Stomach (tissue), 9 donors: Measurements from ENCODE around the gene DCLK1. TPM values are rescaled to one million over a fixed set of nuclear protein-coding genes. Genes with fewer than 3 reads are reported as not detected.

Source experiments
- DNase-seq, 2 donors: peaks; one replicate each; pipeline versions ENCODE4 v3.0.0 to v3.0.0-alpha.2; 2013 to 2019
- H3K27ac ChIP-seq, 5 donors: fragments of 200-600 bp in 4 of 5; sonication (generic) in 4 of 5; one replicate each; pipeline ENCODE4 v1.5.1; 2013 to 2019; ENCODE audit warnings: mild to moderate bottlenecking in 1 of 5, moderate library complexity in 1 of 5
- H3K27me3 ChIP-seq, 3 donors: fragments of 200-600 bp; sonication (generic); one replicate each; pipeline ENCODE4 v1.5.1; 2017 to 2019; ENCODE audit warnings: mixed run types in 1 of 3
- H3K36me3 ChIP-seq, 4 donors: fragments of 200-600 bp; sonication (generic); 1 replicate in 3 of 4; 2 replicates in 1 of 4; pipeline ENCODE4 v1.5.1; 2016 to 2019
- H3K4me1 ChIP-seq, 4 donors: fragments of 200-600 bp; sonication (generic); one replicate each; pipeline ENCODE4 v1.5.1; 2016 to 2019
- H3K4me3 ChIP-seq, 4 donors: fragments of 200-600 bp; sonication (generic) in 3 of 4; one replicate each; pipeline ENCODE4 v1.5.1; 2016 to 2019; ENCODE audit warnings: mild to moderate bottlenecking in 1 of 4
- H3K9me3 ChIP-seq, 4 donors: fragments of 200-600 bp; sonication (generic); one replicate each; pipeline ENCODE4 v1.5.1; 2016 to 2019
- EP300 ChIP-seq: sonication (generic); formaldehyde crosslinking; IDR thresholded peaks from one replicate; pipeline ENCODE4 v1.6.1; 2017; ENCODE audit warnings: antibody characterized with exemption
- POLR2A ChIP-seq, 4 donors: fragments of 450-650 bp; IDR thresholded peaks; one replicate each; pipeline ENCODE4 v1.6.1; 2016; ENCODE audit warnings: antibody characterized with exemption in 4 of 4, control low read depth in 2 of 4, mild to moderate bottlenecking in 1 of 4, moderate library complexity in 1 of 4
- POLR2AphosphoS5 ChIP-seq, 3 donors: sonication (generic); formaldehyde crosslinking; IDR thresholded peaks; one replicate each; pipeline ENCODE4 v1.6.1; 2016; ENCODE audit warnings: antibody characterized with exemption in 3 of 3
- WGBS, 5 donors: extraction: QIAGEN DNeasy Blood & Tissue Kit in 3 of 5; methylation state at CpG; one replicate each; pipeline versions ENCODE4 v1.1.5 to v1.1.7; 2013 to 2018; 5-methylcytosine and 5-hydroxymethylcytosine counted together
- intact Hi-C: fragments of 100-400 bp; cut with DNase I; formaldehyde crosslinking; loops from one replicate; pipeline ENCODE4 v1.15.1; 2023; ENCODE audit warnings: low total_unique reads
- polyA plus RNA-seq, 3 donors: library from polyadenylated mRNA; stranded (reverse); fragments of 200-250 nt; gene quantifications; one replicate each; pipeline ENCODE4 v1.2.3, GENCODE V29; 2013
- total RNA-seq, 5 donors: library from RNA; depleted of rRNA; stranded (reverse); fragments of >200 nt; gene quantifications; one replicate each; pipeline versions ENCODE4 v1.1.0 to v1.2.3, GENCODE V29; 2014 to 2016
- TF ChIP-seq, protein P1 (sequence below), 7 experiments: fragments of 450-650 bp in 4 of 7; fragments of 200-600 bp in 3 of 7; sonication (generic) in 3 of 7; IDR thresholded peaks; one replicate each; pipeline ENCODE4 v1.5.1; 2016 to 2019; ENCODE audit warnings: antibody characterized with exemption in 7 of 7, control low read depth in 2 of 7, mild to moderate bottlenecking in 1 of 7
- donor health status: healthy with polysubstance abuse.
- donor health status: Bipolar disorder and iron deficiency.
- donor health status: healthy.

DCLK1 gene
- total and polyA plus RNA-seq, 8 donors = 0.68 to 36.7 (median 4.1) TPM

- no peaks in the 10 kb centered on the region for H3K9me3 ChIP-seq
- no peaks in the 10 kb centered on the region for H3K4me1 ChIP-seq
- H3K27ac ChIP-seq = no peak overlapping the region
- intact Hi-C loops = no loop called here
- no peak for DNase-seq
- H3K4me3 ChIP-seq = no peak overlapping the region
- H3K27me3 ChIP-seq = no peaks in the 10 kb centered on the region
- 57 to 71% (median 65%) methylated on average over 1 of the region's 1 CpG for WGBS, 5 donors
- H3K36me3 ChIP-seq = no peaks in the 10 kb centered on the region
- TF ChIP-seq POLR2A (IDR thresholded peaks at IDR 0.05) (no peak), POLR2AphosphoS5 (IDR thresholded peaks at IDR 0.05) (no peak), EP300 (no peak)
- TF ChIP-seq, protein P1, sequence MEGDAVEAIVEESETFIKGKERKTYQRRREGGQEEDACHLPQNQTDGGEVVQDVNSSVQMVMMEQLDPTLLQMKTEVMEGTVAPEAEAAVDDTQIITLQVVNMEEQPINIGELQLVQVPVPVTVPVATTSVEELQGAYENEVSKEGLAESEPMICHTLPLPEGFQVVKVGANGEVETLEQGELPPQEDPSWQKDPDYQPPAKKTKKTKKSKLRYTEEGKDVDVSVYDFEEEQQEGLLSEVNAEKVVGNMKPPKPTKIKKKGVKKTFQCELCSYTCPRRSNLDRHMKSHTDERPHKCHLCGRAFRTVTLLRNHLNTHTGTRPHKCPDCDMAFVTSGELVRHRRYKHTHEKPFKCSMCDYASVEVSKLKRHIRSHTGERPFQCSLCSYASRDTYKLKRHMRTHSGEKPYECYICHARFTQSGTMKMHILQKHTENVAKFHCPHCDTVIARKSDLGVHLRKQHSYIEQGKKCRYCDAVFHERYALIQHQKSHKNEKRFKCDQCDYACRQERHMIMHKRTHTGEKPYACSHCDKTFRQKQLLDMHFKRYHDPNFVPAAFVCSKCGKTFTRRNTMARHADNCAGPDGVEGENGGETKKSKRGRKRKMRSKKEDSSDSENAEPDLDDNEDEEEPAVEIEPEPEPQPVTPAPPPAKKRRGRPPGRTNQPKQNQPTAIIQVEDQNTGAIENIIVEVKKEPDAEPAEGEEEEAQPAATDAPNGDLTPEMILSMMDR (IDR thresholded peaks at IDR 0.05) = no peak
These were observed 216.5 kb downstream of the DCLK1 start for GRCh38 chr13:35914662-35915061.

DNA sequence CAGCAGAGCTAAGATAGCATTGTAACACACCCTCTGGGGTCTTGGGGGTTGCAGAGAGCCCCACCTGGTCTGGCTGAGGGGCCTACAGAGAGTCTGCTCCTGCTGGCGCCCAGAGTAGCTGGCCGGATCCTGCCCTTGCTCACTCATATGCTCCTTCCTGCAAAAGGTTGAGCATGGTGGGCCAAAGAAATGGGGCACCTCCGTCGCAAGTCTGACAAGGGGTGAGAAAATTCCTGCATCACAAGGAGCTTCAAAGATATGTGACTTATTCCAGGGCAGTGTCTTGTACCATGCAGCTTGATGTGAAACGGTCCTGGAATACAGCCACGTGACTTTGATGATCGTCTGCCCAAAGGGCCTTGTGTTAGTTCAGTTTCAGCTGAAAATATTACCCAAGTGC is 218.3 kb downstream of the DCLK1 start:
- no peak for DNase-seq
- WGBS, 5 donors = 82 to 93% (median 86%) methylated on average over 2 to 7 of the region's 7 CpGs
- no peak overlapping the region for H3K4me3 ChIP-seq
- intact Hi-C loops = no loop called here
- no peaks in the 10 kb centered on the region for H3K36me3 ChIP-seq
- TF ChIP-seq POLR2A (IDR thresholded peaks at IDR 0.05) (no peak), POLR2AphosphoS5 (IDR thresholded peaks at IDR 0.05) (no peak)
- TF ChIP-seq, protein P1 (IDR thresholded peaks at IDR 0.05) = no peak
- H3K27me3 ChIP-seq = no peaks in the 10 kb centered on the region
- H3K4me1 ChIP-seq = no peaks in the 10 kb centered on the region
- no peak overlapping the region for H3K27ac ChIP-seq
- H3K9me3 ChIP-seq = no peaks in the 10 kb centered on the region

DNA sequence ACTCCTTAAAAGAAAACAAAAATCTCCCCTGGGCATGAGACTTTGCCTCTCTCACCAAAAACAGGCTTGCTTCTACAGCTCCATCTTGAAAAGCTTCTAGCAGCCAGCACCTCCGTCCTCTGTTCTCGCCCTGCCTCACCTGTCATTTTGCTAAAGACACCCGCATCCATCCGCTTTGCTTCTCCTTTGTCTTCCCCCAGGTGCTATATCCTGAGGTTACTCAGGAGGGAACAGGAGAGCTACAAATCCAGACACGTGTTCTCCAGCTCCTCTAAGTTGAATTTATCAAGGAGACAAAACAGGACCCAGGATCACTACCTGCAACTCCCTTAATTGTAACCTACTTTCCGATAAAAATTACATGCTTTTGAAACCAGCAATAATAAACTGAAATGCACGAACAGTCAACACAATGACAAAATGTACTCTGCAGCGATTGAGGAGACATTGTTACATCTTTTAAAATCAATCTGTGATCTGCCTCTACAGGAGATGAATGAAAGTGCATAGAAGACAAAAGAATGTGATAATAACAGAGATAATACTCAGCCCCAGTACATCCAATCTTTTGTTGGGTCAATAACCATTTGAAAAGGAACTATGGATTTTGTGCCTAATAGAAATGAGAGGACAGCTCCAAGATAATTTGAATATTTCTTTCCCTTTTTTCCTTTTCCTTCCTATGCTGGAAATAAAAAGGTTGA is 221.2 kb downstream of the DCLK1 start:
- TF ChIP-seq, protein P1 (IDR thresholded peaks at IDR 0.05) = no peak
- TF ChIP-seq EP300 = no peak
- no peak for TF ChIP-seq POLR2A (IDR thresholded peaks at IDR 0.05)
- TF ChIP-seq POLR2AphosphoS5 (IDR thresholded peaks at IDR 0.05) = no peak
- H3K36me3 ChIP-seq = no peaks in the 10 kb centered on the region
- intact Hi-C loops = no loop called here
- H3K27ac ChIP-seq = no peak overlapping the region
- H3K4me3 ChIP-seq = no peak overlapping the region
- no peaks in the 10 kb centered on the region for H3K9me3 ChIP-seq
- H3K27me3 ChIP-seq = no peaks in the 10 kb centered on the region
- no peaks in the 10 kb centered on the region for H3K4me1 ChIP-seq
- no peak for DNase-seq
- 66 to 83% (median 77%) methylated on average over 8 of the region's 8 CpGs for WGBS, 5 donors

GRCh38 chr13:35909091-35909490 is 222.1 kb downstream of the DCLK1 start:
- WGBS, 5 donors = 70 to 95% (median 86%) methylated on average over 4 of the region's 4 CpGs
- no peak for DNase-seq
- no peaks in the 10 kb centered on the region for H3K4me1 ChIP-seq
- H3K9me3 ChIP-seq = no peaks in the 10 kb centered on the region
- no peak for TF ChIP-seq POLR2A (IDR thresholded peaks at IDR 0.05)
- TF ChIP-seq EP300 = no peak
- no peak for TF ChIP-seq POLR2AphosphoS5 (IDR thresholded peaks at IDR 0.05)
- TF ChIP-seq, protein P1 (IDR thresholded peaks at IDR 0.05) = no peak
- intact Hi-C loops = no loop called here
- H3K27me3 ChIP-seq = no peaks in the 10 kb centered on the region
- H3K36me3 ChIP-seq = no peaks in the 10 kb centered on the region
- H3K4me3 ChIP-seq = no peak overlapping the region
- H3K27ac ChIP-seq = no peak overlapping the region
